T-helper 17 cell (primary cell): ENCODE measurements around the gene RAB42. TPM values are rescaled to one million over a fixed set of nuclear protein-coding genes. Genes with fewer than 3 reads are reported as not detected.
"Not testable (repeated sequence)": the region's sequence is repeated elsewhere in the genome, so short reads cannot be mapped to it uniquely, and the experiment has no call there.

Experiments used
- ATAC-seq: fragments of 150-1000 bp; cut with Tn5 transposase; 2 replicates; pipeline ENCODE4 v1.10.0; 2021; ENCODE audit warnings: mild to moderate bottlenecking, moderate library complexity
- DNase-seq, 3 donors: peaks; one replicate each; pipeline versions ENCODE4 v3.0.0 to v3.0.0-alpha.2; 2020 to 2021
- H3K9me3 ChIP-seq: one replicate; pipeline ENCODE4 v1.7.0; 2013; ENCODE audit warnings: low read length, mild to moderate bottlenecking; ENCODE audit not compliant: control insufficient read depth, poor library complexity, severe bottlenecking
- H3K27ac Mint-ChIP-seq: one replicate; pipeline ENCODE4 v1.8.0; 2022; ENCODE audit warnings: mild to moderate bottlenecking, moderate library complexity, mixed read lengths
- H3K27me3 Mint-ChIP-seq: one replicate; pipeline ENCODE4 v1.8.0; 2022; ENCODE audit warnings: mixed read lengths
- H3K36me3 Mint-ChIP-seq: one replicate; pipeline ENCODE4 v1.8.0; 2022; ENCODE audit warnings: low read depth, mixed read lengths
- H3K4me1 Mint-ChIP-seq: one replicate; pipeline ENCODE4 v1.8.0; 2022; ENCODE audit warnings: mild to moderate bottlenecking, mixed read lengths
- H3K4me3 Mint-ChIP-seq: one replicate; pipeline ENCODE4 v1.8.0; 2022; ENCODE audit warnings: mild to moderate bottlenecking, moderate library complexity, mixed read lengths
- total RNA-seq, 4 donors: library from RNA in 2 of 4; stranded (reverse) in 2 of 4; gene quantifications; one replicate each; pipeline ENCODE4 v1.2.3 and lab custom pipeline; 2022 to 2026

Gene RAB42
- total RNA-seq, 2 donors from 2014 or later: not detected

- H3K9me3 ChIP-seq: no peaks in the 10 kb centered on the region
- ATAC-seq (no peak), DNase-seq (no peak)
- no peak overlapping the region for H3K4me3 Mint-ChIP-seq
- H3K27ac Mint-ChIP-seq: no peak overlapping the region
- peaks cover 3% of the 10 kb centered on the region for H3K4me1 Mint-ChIP-seq
- no peaks in the 10 kb centered on the region for H3K27me3 Mint-ChIP-seq
- peaks cover 2% of the 10 kb centered on the region for H3K36me3 Mint-ChIP-seq
Measured at GRCh38 chr1:28595412-28596191, 3.5 kb downstream of the RAB42 start.

GRCh38 chr1:28596276-28596675 lies 4.2 kb downstream of the RAB42 start:
- not testable (repeated sequence) for H3K27ac Mint-ChIP-seq, H3K27me3 Mint-ChIP-seq, DNase-seq, H3K36me3 Mint-ChIP-seq, H3K4me1 Mint-ChIP-seq, H3K9me3 ChIP-seq, ATAC-seq, H3K4me3 Mint-ChIP-seq

GRCh38 chr1:28601696-28602095 lies 9.6 kb downstream of the RAB42 start:
- Mint-ChIP-seq H3K36me3 (no peaks in the 10 kb centered on the region), H3K27ac (no peak overlapping the region), H3K4me1 (no peaks in the 10 kb centered on the region), H3K27me3 (no peaks in the 10 kb centered on the region), H3K4me3 (no peak overlapping the region)
- ATAC-seq (no peak), DNase-seq (no peak)
- no peaks in the 10 kb centered on the region for H3K9me3 ChIP-seq

- no peak for ATAC-seq
- Mint-ChIP-seq H3K27ac (no peak overlapping the region), H3K36me3 (no peaks in the 10 kb centered on the region), H3K4me1 (no peaks in the 10 kb centered on the region), H3K4me3 (peak overlapping the region; percentile 7), H3K27me3 (no peaks in the 10 kb centered on the region)
- H3K9me3 ChIP-seq: no peaks in the 10 kb centered on the region
- DNase-seq: no peak
Measured at GRCh38 chr1:28602536-28603439, 10.7 kb downstream of the RAB42 start.

GRCh38 chr1:28604411-28604810 lies 12.3 kb downstream of the RAB42 start:
- no peaks in the 10 kb centered on the region for H3K9me3 ChIP-seq
- no peaks in the 10 kb centered on the region for H3K4me1 Mint-ChIP-seq
- H3K36me3 Mint-ChIP-seq: no peaks in the 10 kb centered on the region
- H3K27me3 Mint-ChIP-seq: no peaks in the 10 kb centered on the region
- no peak for ATAC-seq
- H3K27ac Mint-ChIP-seq: no peak overlapping the region
- DNase-seq: no peak
- H3K4me3 Mint-ChIP-seq: no peak overlapping the region

- H3K36me3 Mint-ChIP-seq: no peaks in the 10 kb centered on the region
- ATAC-seq: no peak
- no peak overlapping the region for H3K27ac Mint-ChIP-seq
- H3K9me3 ChIP-seq: no peaks in the 10 kb centered on the region
- H3K27me3 Mint-ChIP-seq: no peaks in the 10 kb centered on the region
- H3K4me1 Mint-ChIP-seq: no peaks in the 10 kb centered on the region
- DNase-seq: no peak
- H3K4me3 Mint-ChIP-seq: no peak overlapping the region
Measured at GRCh38 chr1:28604962-28605361, 12.9 kb downstream of the RAB42 start.

GRCh38 chr1:28606771-28607170 lies 14.7 kb downstream of the RAB42 start:
- Mint-ChIP-seq H3K27ac (no peak overlapping the region), H3K36me3 (peaks cover 3% of the 10 kb centered on the region), H3K27me3 (no peaks in the 10 kb centered on the region), H3K4me3 (no peak overlapping the region), H3K4me1 (no peaks in the 10 kb centered on the region)
- H3K9me3 ChIP-seq: no peaks in the 10 kb centered on the region
- ATAC-seq (no peak), DNase-seq (no peak)

- H3K36me3 Mint-ChIP-seq: peaks cover 10% of the 10 kb centered on the region
Measured at GRCh38 chr1:28613175-28613574, 21.1 kb downstream of the RAB42 start.

GRCh38 chr1:28631713-28632112 lies 39.6 kb downstream of the RAB42 start:
- no peaks in the 10 kb centered on the region for H3K27me3 Mint-ChIP-seq
- no peaks in the 10 kb centered on the region for H3K9me3 ChIP-seq
- DNase-seq (no peak), ATAC-seq (no peak)
- no peak overlapping the region for H3K4me3 Mint-ChIP-seq
- peaks cover 8% of the 10 kb centered on the region for H3K4me1 Mint-ChIP-seq
- H3K27ac Mint-ChIP-seq: peak overlapping the region; percentile 62
- H3K36me3 Mint-ChIP-seq: peaks cover 3% of the 10 kb centered on the region

More at GRCh38 chr1:28613175-28613574, 21.1 kb downstream of the RAB42 start:
- Mint-ChIP-seq H3K27ac (no peak overlapping the region), H3K4me1 (peaks cover 2% of the 10 kb centered on the region), H3K4me3 (no peak overlapping the region), H3K27me3 (no peaks in the 10 kb centered on the region)
- H3K9me3 ChIP-seq: no peaks in the 10 kb centered on the region
- DNase-seq (no peak), ATAC-seq (no peak)

- ATAC-seq (no peak), DNase-seq (no peak)
- Mint-ChIP-seq H3K36me3 (peaks cover 3% of the 10 kb centered on the region), H3K4me1 (peaks cover 8% of the 10 kb centered on the region), H3K27ac (peak overlapping the region; percentile 62), H3K27me3 (no peaks in the 10 kb centered on the region), H3K4me3 (no peak overlapping the region)
- H3K9me3 ChIP-seq: no peaks in the 10 kb centered on the region
Measured at GRCh38 chr1:28632560-28632959, 40.5 kb downstream of the RAB42 start.

GRCh38 chr1:28640766-28641165 lies 48.7 kb downstream of the RAB42 start:
- Mint-ChIP-seq H3K36me3 (no peaks in the 10 kb centered on the region), H3K27me3 (no peaks in the 10 kb centered on the region), H3K4me3 (no peak overlapping the region), H3K27ac (peak overlapping the region; percentile 98), H3K4me1 (peaks cover 35% of the 10 kb centered on the region)
- peak; percentile 15 for ATAC-seq
- peak in 1 of 3 donors; percentile 11 for DNase-seq
- no peaks in the 10 kb centered on the region for H3K9me3 ChIP-seq

GRCh38 chr1:28642056-28642846 lies 50.2 kb downstream of the RAB42 start:
- no peaks in the 10 kb centered on the region for H3K36me3 Mint-ChIP-seq
- no peaks in the 10 kb centered on the region for H3K27me3 Mint-ChIP-seq
- peak overlapping the region; percentile 100 for H3K4me3 Mint-ChIP-seq
- H3K4me1 Mint-ChIP-seq: peaks cover 31% of the 10 kb centered on the region
- DNase-seq: no peak
- no peaks in the 10 kb centered on the region for H3K9me3 ChIP-seq
- peak; percentile 3 for ATAC-seq
- peak overlapping the region; percentile 98 for H3K27ac Mint-ChIP-seq
